Thoracic aorta (tissue), 2 donors: ENCODE data around the gene LMO1. TPM values are rescaled to one million over a fixed set of nuclear protein-coding genes. Genes with fewer than 3 reads are reported as not detected.

ENCODE experiments used
- ATAC-seq: fragments of 150-250 bp; one replicate; pipeline ENCODE4 v1.8.0; 2017; ENCODE audit warnings: low read depth; ENCODE audit not compliant: insufficient number of reproducible peaks, low FRiP score
- DNase-seq: peaks from one replicate; pipeline ENCODE4 v3.0.0-alpha.2; 2020; ENCODE audit warnings: low spot score
- H3K27ac ChIP-seq, 2 donors: fragments of 200-600 bp; sonication (generic); 1 replicate in 1 of 2; 2 replicates in 1 of 2; pipeline ENCODE4 v1.5.1; 2016; ENCODE audit warnings: mild to moderate bottlenecking in 2 of 2, moderate library complexity in 2 of 2
- H3K27me3 ChIP-seq: fragments of 200-600 bp; sonication (generic); replicated peaks from 2 replicates; pipeline ENCODE4 v1.6.0; 2016; ENCODE audit warnings: mild to moderate bottlenecking; ENCODE audit not compliant: insufficient read depth
- H3K36me3 ChIP-seq: fragments of 200-600 bp; sonication (generic); one replicate; pipeline ENCODE4 v1.5.1; 2016
- H3K4me1 ChIP-seq, 2 donors: fragments of 200-600 bp; sonication (generic); 1 replicate in 1 of 2; 2 replicates in 1 of 2; pipeline versions ENCODE4 v1.5.1 to v1.6.0; 2016; ENCODE audit warnings: low read depth in 2 of 2, mild to moderate bottlenecking in 1 of 2; ENCODE audit not compliant: control insufficient read depth in 1 of 2
- H3K4me3 ChIP-seq: fragments of 200-600 bp; sonication (generic); 2 replicates; pipeline ENCODE4 v1.5.1; 2016; ENCODE audit warnings: mild to moderate bottlenecking
- H3K9me3 ChIP-seq: fragments of 200-600 bp; sonication (generic); 2 replicates; pipeline ENCODE4 v1.5.1; 2016
- CTCF ChIP-seq: fragments of 200-600 bp; sonication (generic); IDR thresholded peaks from one replicate; pipeline ENCODE4 v1.5.1; 2019; ENCODE audit warnings: antibody characterized with exemption
- total RNA-seq, 2 donors: library from RNA; depleted of rRNA; stranded (reverse); fragments of >200 nt; gene quantifications; one replicate each; pipeline versions ENCODE4 v1.1.0 to v1.2.3, GENCODE V29; 2016

Gene LMO1
- total RNA-seq, 2 donors from 2014 or later, result not detected

- ATAC-seq (no peak), DNase-seq (no peak)
- Histone ChIP-seq H3K27ac (no peak overlapping the region), H3K9me3 (no peaks in the 10 kb centered on the region), H3K4me3 (no peak overlapping the region), H3K36me3 (no peaks in the 10 kb centered on the region), H3K27me3 (no peaks in the 10 kb centered on the region), H3K4me1 (no peaks in the 10 kb centered on the region)
- TF ChIP-seq CTCF, result no peak
These were observed 20.2 kb downstream of the LMO1 start for GRCh38 chr11:8243458-8243857.

GRCh38 chr11:8242499-8243280 is 21.0 kb downstream of the LMO1 start:
- Histone ChIP-seq H3K27me3 (no peaks in the 10 kb centered on the region), H3K27ac (no peak overlapping the region), H3K4me3 (no peak overlapping the region), H3K4me1 (no peaks in the 10 kb centered on the region), H3K36me3 (no peaks in the 10 kb centered on the region), H3K9me3 (no peaks in the 10 kb centered on the region)
- ATAC-seq, result no peak
- TF ChIP-seq CTCF, result no peak
- DNase-seq, result no peak

GRCh38 chr11:8242118-8242475 is 21.6 kb downstream of the LMO1 start:
- ATAC-seq, result no peak
- Histone ChIP-seq H3K27ac (no peak overlapping the region), H3K4me1 (no peaks in the 10 kb centered on the region), H3K4me3 (no peak overlapping the region), H3K36me3 (no peaks in the 10 kb centered on the region), H3K27me3 (no peaks in the 10 kb centered on the region), H3K9me3 (no peaks in the 10 kb centered on the region)
- no peak for DNase-seq
- TF ChIP-seq CTCF, result no peak

- Histone ChIP-seq H3K27ac (no peak overlapping the region), H3K9me3 (no peaks in the 10 kb centered on the region), H3K4me3 (no peak overlapping the region), H3K4me1 (no peaks in the 10 kb centered on the region), H3K27me3 (no peaks in the 10 kb centered on the region), H3K36me3 (no peaks in the 10 kb centered on the region)
- DNase-seq, result no peak
- no peak for TF ChIP-seq CTCF
- ATAC-seq, result no peak
These were observed 22.1 kb downstream of the LMO1 start for GRCh38 chr11:8241373-8242117.

- Histone ChIP-seq H3K4me1 (no peaks in the 10 kb centered on the region), H3K9me3 (no peaks in the 10 kb centered on the region), H3K27ac (no peak overlapping the region), H3K36me3 (no peaks in the 10 kb centered on the region), H3K27me3 (no peaks in the 10 kb centered on the region), H3K4me3 (no peak overlapping the region)
- DNase-seq, result no peak
- TF ChIP-seq CTCF, result no peak
- ATAC-seq, result no peak
These were observed 24.0 kb downstream of the LMO1 start for GRCh38 chr11:8239536-8240228.
